ENCODE results near the gene SMG7.

GRCh38 chr1:183473217-183473536 lies 878 bp downstream of the SMG7 start:
- TF ChIP-seq CEBPB (IDR thresholded peaks at IDR 0.05; ENCODE audit: borderline replicate concordance in 1 of 2, low read depth in 2 of 2, low read length in 2 of 2) (no peak), POLR2AphosphoS5 (IDR thresholded peaks at IDR 0.05; ENCODE audit: low read length) (no peak), SIX5 (IDR thresholded peaks at IDR 0.05; ENCODE audit: low read depth, low read length, severe bottlenecking) (no peak), MTA3 (IDR thresholded peaks at IDR 0.05; ENCODE audit: borderline replicate concordance, low read length) (no peak), BACH1 (IDR thresholded peaks at IDR 0.05; ENCODE audit: borderline replicate concordance) (no peak), JUNB (IDR thresholded peaks at IDR 0.05) (no peak), YY1 (IDR thresholded peaks at IDR 0.05; ENCODE audit: low read depth, low read length) (no peak), ZNF274 (IDR thresholded peaks at IDR 0.05; ENCODE audit: insufficient read depth, insufficient read length) (no peak), SREBF2 (IDR thresholded peaks at IDR 0.05; ENCODE audit: low read length) (no peak), BCLAF1 (IDR thresholded peaks at IDR 0.05) (no peak)
- TF ChIP-seq, protein P1, sequence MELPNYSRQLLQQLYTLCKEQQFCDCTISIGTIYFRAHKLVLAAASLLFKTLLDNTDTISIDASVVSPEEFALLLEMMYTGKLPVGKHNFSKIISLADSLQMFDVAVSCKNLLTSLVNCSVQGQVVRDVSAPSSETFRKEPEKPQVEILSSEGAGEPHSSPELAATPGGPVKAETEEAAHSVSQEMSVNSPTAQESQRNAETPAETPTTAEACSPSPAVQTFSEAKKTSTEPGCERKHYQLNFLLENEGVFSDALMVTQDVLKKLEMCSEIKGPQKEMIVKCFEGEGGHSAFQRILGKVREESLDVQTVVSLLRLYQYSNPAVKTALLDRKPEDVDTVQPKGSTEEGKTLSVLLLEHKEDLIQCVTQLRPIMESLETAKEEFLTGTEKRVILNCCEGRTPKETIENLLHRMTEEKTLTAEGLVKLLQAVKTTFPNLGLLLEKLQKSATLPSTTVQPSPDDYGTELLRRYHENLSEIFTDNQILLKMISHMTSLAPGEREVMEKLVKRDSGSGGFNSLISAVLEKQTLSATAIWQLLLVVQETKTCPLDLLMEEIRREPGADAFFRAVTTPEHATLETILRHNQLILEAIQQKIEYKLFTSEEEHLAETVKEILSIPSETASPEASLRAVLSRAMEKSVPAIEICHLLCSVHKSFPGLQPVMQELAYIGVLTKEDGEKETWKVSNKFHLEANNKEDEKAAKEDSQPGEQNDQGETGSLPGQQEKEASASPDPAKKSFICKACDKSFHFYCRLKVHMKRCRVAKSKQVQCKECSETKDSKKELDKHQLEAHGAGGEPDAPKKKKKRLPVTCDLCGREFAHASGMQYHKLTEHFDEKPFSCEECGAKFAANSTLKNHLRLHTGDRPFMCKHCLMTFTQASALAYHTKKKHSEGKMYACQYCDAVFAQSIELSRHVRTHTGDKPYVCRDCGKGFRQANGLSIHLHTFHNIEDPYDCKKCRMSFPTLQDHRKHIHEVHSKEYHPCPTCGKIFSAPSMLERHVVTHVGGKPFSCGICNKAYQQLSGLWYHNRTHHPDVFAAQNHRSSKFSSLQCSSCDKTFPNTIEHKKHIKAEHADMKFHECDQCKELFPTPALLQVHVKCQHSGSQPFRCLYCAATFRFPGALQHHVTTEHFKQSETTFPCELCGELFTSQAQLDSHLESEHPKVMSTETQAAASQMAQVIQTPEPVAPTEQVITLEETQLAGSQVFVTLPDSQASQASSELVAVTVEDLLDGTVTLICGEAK (IDR thresholded peaks at IDR 0.05; ENCODE audit: borderline replicate concordance): no peak
- TF ChIP-seq, protein P2, sequence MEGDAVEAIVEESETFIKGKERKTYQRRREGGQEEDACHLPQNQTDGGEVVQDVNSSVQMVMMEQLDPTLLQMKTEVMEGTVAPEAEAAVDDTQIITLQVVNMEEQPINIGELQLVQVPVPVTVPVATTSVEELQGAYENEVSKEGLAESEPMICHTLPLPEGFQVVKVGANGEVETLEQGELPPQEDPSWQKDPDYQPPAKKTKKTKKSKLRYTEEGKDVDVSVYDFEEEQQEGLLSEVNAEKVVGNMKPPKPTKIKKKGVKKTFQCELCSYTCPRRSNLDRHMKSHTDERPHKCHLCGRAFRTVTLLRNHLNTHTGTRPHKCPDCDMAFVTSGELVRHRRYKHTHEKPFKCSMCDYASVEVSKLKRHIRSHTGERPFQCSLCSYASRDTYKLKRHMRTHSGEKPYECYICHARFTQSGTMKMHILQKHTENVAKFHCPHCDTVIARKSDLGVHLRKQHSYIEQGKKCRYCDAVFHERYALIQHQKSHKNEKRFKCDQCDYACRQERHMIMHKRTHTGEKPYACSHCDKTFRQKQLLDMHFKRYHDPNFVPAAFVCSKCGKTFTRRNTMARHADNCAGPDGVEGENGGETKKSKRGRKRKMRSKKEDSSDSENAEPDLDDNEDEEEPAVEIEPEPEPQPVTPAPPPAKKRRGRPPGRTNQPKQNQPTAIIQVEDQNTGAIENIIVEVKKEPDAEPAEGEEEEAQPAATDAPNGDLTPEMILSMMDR (IDR thresholded peaks at IDR 0.05 in 2 of 3, conservative IDR thresholded peaks at IDR 0.05 in 1 of 3; ENCODE audit: control insufficient read depth in 2 of 3, extremely low read depth in 1 of 3, insufficient read depth in 1 of 3, low read depth in 3 of 3, low read length in 3 of 3): no peak

All from GM12878 (cell line).